Measurements from ENCODE around the gene CBFA2T2.

CBFA2T2 gene

DNA sequence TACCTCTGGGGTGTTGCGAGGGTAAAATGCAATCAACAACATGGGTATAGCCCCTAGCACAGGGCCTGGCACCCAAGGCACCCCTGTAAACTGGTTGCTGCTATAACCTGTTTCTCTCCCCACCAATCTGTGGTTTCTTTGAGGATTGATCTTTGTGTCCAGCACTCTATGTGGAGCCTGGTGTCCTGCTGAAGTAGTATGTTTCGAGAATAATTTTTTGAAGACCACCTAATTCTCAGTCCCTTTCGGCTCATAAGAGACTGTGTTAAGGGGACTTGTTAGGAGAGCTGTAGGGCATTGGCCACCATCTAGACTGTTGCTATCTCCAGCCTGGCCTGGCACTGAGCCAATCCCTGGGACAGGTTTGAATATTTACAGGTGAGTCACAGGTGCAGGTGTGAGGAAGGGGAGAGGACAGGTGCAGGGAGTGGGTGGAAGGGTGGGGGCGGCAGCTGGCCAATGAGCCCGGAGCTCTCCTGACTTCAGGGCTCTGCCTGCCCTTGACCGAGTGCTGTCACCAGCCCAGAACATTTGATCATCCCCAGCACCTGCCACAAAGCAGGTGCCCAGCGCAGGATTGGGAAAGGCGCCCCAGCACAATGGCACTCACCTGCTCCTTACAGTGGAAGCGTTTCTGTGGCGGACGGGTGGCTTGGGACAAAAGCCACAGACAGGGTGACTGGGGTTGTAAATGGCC, 164.2 kb downstream of the CBFA2T2 start:
- Histone ChIP-seq H3K27me3 (no peaks in the 10 kb centered on the region), H3K36me3 (peaks cover 3 to 30% (median 23%) of the 10 kb centered on the region in 3 donors), H3K4me3 (no peak overlapping the region), H3K9me3 (no peaks in the 10 kb centered on the region), H3K4me1 (peaks cover 0 to 29% (median 11%) of the 10 kb centered on the region in 4 donors), H3K27ac (peak overlapping the region in 1 of 2 donors; percentile 31)
- TF ChIP-seq, protein P1, sequence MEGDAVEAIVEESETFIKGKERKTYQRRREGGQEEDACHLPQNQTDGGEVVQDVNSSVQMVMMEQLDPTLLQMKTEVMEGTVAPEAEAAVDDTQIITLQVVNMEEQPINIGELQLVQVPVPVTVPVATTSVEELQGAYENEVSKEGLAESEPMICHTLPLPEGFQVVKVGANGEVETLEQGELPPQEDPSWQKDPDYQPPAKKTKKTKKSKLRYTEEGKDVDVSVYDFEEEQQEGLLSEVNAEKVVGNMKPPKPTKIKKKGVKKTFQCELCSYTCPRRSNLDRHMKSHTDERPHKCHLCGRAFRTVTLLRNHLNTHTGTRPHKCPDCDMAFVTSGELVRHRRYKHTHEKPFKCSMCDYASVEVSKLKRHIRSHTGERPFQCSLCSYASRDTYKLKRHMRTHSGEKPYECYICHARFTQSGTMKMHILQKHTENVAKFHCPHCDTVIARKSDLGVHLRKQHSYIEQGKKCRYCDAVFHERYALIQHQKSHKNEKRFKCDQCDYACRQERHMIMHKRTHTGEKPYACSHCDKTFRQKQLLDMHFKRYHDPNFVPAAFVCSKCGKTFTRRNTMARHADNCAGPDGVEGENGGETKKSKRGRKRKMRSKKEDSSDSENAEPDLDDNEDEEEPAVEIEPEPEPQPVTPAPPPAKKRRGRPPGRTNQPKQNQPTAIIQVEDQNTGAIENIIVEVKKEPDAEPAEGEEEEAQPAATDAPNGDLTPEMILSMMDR (IDR thresholded peaks at IDR 0.05): no peak
- intact Hi-C loops (cut with DNase I; ENCODE audit: low total_unique reads): loop anchor here (10.0 kb wide), 1 partner anchor 239 kb away; no protein-coding TSS in a partner anchor
- peak in 1 of 2 donors; percentile 71 for DNase-seq

DNA sequence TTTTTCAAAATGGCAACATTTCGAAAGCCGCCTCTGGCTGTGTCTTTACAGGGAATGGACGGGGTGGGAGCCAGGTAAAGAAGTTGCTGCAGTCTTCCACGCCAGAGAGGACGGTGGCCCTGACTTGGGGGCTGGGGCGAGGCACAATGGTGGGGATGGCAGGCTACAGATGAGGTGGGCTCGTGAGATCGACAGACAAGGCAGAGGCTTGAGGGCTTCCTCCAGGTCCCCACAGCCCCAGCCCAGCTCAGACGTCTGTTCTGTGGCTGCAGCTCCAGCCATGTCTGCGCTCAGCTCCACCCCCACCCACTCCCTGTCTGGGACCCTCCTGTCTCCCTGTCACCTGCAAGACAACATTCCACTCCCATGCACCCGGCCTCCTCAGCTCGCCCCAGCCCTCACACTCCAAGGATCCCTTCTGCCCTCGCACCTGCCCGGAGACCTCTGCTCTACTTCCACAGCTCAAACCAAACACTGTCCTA, 164.8 kb downstream of the CBFA2T2 start:
- H3K27ac ChIP-seq: no peak overlapping the region
- intact Hi-C loops (cut with DNase I; ENCODE audit: low total_unique reads): loop anchor here (10.0 kb wide), 1 partner anchor 240 kb away; no protein-coding TSS in a partner anchor
- no peaks in the 10 kb centered on the region for H3K9me3 ChIP-seq
- H3K4me3 ChIP-seq: no peak overlapping the region
- no peak for DNase-seq
- H3K36me3 ChIP-seq: peaks cover 10 to 37% (median 30%) of the 10 kb centered on the region in 3 donors
- peaks cover 0 to 22% (median 8%) of the 10 kb centered on the region in 4 donors for H3K4me1 ChIP-seq
- TF ChIP-seq, protein P1 (IDR thresholded peaks at IDR 0.05): no peak
- no peaks in the 10 kb centered on the region for H3K27me3 ChIP-seq

DNA sequence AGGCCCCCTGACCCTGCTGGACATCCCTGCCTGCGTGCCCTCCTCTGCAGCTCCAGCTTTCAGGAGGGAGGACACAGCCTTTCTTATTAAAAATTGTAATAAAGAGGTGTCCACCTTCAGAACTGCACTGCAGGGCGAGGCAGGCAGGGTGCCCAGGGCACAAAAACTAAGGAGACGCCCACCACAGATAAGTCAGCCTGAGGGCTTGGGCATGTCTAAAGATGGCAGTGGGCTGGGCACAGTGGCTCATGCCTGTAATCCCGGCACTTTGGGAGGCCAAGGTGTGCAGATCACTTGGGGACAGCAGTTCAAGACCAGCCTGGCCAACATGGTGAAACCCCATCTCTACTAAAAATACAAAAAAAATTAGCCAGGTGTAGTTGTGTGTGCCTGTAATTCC, 165.3 kb downstream of the CBFA2T2 start:
- Histone ChIP-seq H3K27ac (no peak overlapping the region), H3K4me1 (peaks cover 0 to 20% (median 8%) of the 10 kb centered on the region in 4 donors), H3K4me3 (no peak overlapping the region), H3K27me3 (no peaks in the 10 kb centered on the region), H3K9me3 (no peaks in the 10 kb centered on the region), H3K36me3 (peaks cover 14 to 41% (median 34%) of the 10 kb centered on the region in 3 donors)
- DNase-seq: no peak
- intact Hi-C loops (cut with DNase I; ENCODE audit: low total_unique reads): loop anchor here (10.0 kb wide), 1 partner anchor 240 kb away; no protein-coding TSS in a partner anchor
- TF ChIP-seq, protein P1 (IDR thresholded peaks at IDR 0.05): no peak

DNA sequence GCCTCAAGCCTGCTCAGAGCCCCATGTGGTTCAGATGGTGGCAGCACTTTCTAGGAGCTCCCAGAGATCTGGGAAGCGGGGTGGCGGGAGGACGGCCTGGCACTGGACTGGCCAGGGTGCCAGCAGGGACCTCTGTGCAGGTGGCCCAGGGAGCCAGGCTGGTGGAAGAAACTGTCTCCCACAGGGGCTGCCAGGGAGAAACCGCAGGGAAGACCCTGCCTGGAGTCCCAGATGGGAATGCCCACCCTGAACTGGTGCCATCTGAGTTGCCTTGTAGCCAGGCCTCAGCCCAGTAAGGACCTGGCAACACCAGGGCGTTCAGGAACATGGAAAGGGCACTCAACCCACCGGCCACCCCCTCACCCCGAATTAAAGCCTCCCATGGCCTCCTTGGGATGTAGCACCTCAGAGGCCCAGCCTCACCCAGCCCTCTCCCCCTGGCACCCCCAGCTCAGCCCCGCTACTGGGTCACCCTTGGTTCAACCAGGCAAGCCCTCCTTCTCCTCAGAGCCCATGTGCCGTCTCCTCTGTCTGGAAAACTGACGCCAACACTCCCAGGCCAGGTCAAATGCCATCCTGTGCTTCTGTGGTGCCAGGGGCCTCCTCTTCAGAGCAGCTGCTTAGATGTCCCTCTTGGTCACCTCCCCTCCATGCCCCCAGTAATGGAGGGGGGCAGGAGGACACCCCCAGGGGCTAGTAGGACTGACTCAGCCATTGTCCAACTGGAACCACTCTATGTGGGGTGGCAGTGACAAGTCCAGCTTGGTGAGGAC, 166.3 kb downstream of the CBFA2T2 start:
- H3K4me1 ChIP-seq: peaks cover 0 to 20% (median 8%) of the 10 kb centered on the region in 4 donors
- intact Hi-C loops (cut with DNase I; ENCODE audit: low total_unique reads): loop anchor here (10.0 kb wide), 1 partner anchor 241 kb away; no protein-coding TSS in a partner anchor
- peaks cover 14 to 45% (median 36%) of the 10 kb centered on the region in 3 donors for H3K36me3 ChIP-seq
- H3K27ac ChIP-seq: no peak overlapping the region
- H3K4me3 ChIP-seq: no peak overlapping the region
- TF ChIP-seq, protein P1 (IDR thresholded peaks at IDR 0.05): no peak
- DNase-seq: peak in 1 of 2 donors; percentile 66
- no peaks in the 10 kb centered on the region for H3K9me3 ChIP-seq
- H3K27me3 ChIP-seq: no peaks in the 10 kb centered on the region

DNA sequence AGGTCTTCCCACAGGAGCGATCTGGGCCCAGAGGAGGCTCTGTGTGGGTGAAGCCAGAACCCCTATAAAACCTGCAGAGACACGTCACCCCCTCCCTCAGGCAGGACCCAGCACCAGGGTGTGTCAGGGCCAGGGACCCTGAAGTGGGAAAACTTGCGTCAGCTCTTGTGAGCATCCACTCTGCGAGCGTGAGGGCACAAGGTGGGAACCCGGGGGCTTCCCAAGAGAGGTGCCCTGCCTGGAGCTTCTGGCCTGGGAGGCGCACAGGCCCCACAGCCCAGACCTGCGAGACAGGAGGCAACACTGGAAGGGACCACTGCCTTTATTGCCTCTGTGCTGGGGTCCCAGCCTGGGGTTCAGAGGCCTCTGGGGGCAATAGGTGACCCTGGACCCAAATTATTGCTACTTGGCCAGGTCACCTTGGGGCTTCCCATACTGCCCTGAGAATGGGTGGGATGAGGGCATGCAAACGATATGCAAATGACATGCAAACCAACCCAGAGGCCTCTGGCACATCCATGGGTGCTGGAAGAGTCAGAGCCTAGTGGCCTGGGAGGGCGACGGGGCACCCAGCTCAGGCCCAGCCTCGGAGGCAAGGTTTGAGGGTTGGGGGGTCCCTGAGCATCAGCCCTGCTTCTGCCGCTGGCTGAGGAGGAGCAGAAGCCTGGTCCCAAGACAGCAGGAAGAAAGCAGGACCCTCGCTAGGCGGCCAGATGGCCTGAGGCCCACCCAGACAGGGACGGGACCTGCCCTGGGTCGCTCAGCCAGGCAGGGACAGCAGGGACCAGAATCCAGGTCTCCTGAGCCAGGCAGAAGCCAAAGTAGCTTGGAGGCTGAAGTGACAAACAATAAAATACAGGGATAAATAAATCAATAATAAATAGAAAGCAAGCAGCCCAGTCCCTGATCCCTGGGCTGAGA, 167.1 kb downstream of the CBFA2T2 start:
- TF ChIP-seq, protein P1 (IDR thresholded peaks at IDR 0.05): no peak
- no peak overlapping the region for H3K27ac ChIP-seq
- no peak overlapping the region for H3K4me3 ChIP-seq
- peaks cover 14 to 45% (median 36%) of the 10 kb centered on the region in 3 donors for H3K36me3 ChIP-seq
- intact Hi-C loops (cut with DNase I; ENCODE audit: low total_unique reads): loop anchor here (10.0 kb wide), 1 partner anchor 242 kb away; no protein-coding TSS in a partner anchor
- peaks cover 0 to 16% (median 8%) of the 10 kb centered on the region in 4 donors for H3K4me1 ChIP-seq
- DNase-seq: no peak
- no peaks in the 10 kb centered on the region for H3K9me3 ChIP-seq
- H3K27me3 ChIP-seq: no peaks in the 10 kb centered on the region

Measured in tibial artery (tissue), 4 donors.